MCF 10A (cell line): ENCODE measurements around the gene SUN3. TPM values are rescaled to one million over a fixed set of nuclear protein-coding genes. Genes with fewer than 3 reads are reported as not detected.

Experiments
- BruUV-seq: library from RNA; stranded (reverse); fragments of 400-500 nt; replicated peaks from 2 replicates; lab custom pipeline; 2021; lab: Mats Ljungman, UMichigan
- CTCF ChIA-PET: fragments of 300-600 bp; sonication (Branson Sonifier 250); formaldehyde crosslinking; extraction: SDS; loops from one replicate; lab custom pipeline; 2021; ENCODE audit warnings: antibody characterized with exemption, inconsistent platforms; lab: Yijun Ruan, JAX
- POLR2A ChIA-PET: fragments of 300-600, 350-650 bp; sonication (Branson Sonifier 250); formaldehyde crosslinking; extraction: SDS; loops from one replicate; lab custom pipeline; 2020; ENCODE audit warnings: antibody characterized with exemption, inconsistent platforms; lab: Yijun Ruan, JAX
- DNase-seq: peaks from one replicate; pipeline ENCODE4 v3.0.0-alpha.2; 2018; ENCODE audit not compliant: unreplicated experiment
- H3K27ac Mint-ChIP-seq: one replicate; pipeline ENCODE4 v1.8.0; 2022; ENCODE audit warnings: mild to moderate bottlenecking, low read depth, mixed read lengths; ENCODE audit not compliant: unreplicated experiment
- H3K27me3 Mint-ChIP-seq: one replicate; pipeline ENCODE4 v1.8.0; 2022; ENCODE audit warnings: mixed read lengths; ENCODE audit not compliant: insufficient read depth, unreplicated experiment
- H3K36me3 Mint-ChIP-seq: one replicate; pipeline ENCODE4 v1.8.0; 2022; ENCODE audit warnings: mild to moderate bottlenecking, moderate library complexity, mixed read lengths; ENCODE audit not compliant: insufficient read depth, unreplicated experiment
- H3K4me1 Mint-ChIP-seq: one replicate; pipeline ENCODE4 v1.8.0; 2022; ENCODE audit warnings: mixed read lengths; ENCODE audit not compliant: insufficient read depth, unreplicated experiment
- H3K4me3 Mint-ChIP-seq: one replicate; pipeline ENCODE4 v1.8.0; 2022; ENCODE audit warnings: mild to moderate bottlenecking, moderate library complexity, mixed read lengths; ENCODE audit not compliant: unreplicated experiment
- H3K9me3 Mint-ChIP-seq: one replicate; pipeline ENCODE4 v1.8.0; 2022; ENCODE audit warnings: mixed read lengths; ENCODE audit not compliant: unreplicated experiment
- intact Hi-C: fragments of 100-400 bp; cut with micrococcal nuclease; formaldehyde crosslinking; loops from 2 replicates; pipeline ENCODE4 v1.14.1; 2022
- total RNA-seq: library from RNA; stranded (reverse); gene quantifications from 2 replicates; pipeline ENCODE4 v1.2.3, GENCODE V29; 2022
- TF ChIP-seq, protein P1 (sequence below): fragments of 200-600 bp; IDR thresholded peaks from one replicate; pipeline ENCODE4 v1.8.0; 2022; ENCODE audit warnings: antibody characterized with exemption, mild to moderate bottlenecking; ENCODE audit not compliant: unreplicated experiment

SUN3 gene
- total RNA-seq, 1 experiment from 2014 or later = not detected

DNA sequence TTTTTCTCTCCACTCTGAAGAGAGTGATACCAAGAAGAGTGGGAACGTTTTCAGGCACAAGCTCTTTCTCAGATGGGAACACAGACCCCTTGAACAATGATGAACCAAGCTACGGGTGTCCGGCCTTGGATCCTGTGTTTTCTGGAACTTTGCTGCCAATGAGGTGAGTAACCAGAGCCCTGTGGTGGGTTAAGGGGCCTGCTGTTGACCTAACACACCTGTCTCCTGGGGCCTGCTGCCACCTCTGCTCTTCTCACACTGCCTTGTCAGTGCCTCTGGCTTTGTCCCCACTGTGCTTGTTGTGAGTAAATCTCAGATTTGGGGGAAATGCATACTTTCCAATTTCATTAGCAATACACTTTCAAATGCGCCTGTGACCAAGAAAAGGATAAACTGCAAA lies 79.2 kb downstream of the SUN3 start:
- POLR2A ChIA-PET = no interaction called here

DNA sequence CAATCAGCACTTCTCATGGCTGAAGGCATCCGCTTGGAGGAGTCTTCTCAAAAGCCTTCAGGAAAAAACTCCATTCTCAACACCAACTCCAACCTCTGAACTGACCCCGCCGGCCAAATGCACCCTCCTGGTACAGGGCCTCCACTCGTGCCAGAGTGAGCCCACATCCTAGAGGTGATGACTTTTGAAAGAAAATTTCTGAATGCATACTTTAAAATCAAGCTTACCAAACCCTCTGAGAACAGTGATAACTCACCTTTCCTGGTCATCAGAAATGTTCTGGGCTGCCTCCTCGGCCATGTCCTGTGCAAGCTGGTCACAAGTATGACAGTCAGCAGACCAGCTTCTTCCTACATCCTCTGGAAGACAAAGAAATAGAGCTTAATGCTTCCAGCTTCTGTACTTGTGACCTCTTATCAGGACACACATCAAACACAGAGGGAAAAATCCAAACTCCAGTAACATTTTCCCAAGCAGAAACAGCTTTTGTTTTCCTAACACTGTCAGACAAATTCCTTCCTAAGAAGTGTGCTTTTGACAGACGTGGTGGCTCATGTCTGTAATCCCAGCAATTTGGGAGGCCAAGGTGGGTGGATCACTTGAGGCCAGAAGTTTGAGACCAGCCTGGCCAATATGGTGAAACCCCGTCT lies 80.6 kb downstream of the SUN3 start, which contains the start of gene PKD1L1:
Gene PKD1L1, minus strand, starts transcription at position 326 of the 650 bp plus-strand sequence. Its CDS starts 26 bp downstream, at position 300.
- no peaks in the 10 kb centered on the region for H3K36me3 Mint-ChIP-seq
- no TSS peak for BruUV-seq
- no peak for DNase-seq
- no peaks in the 10 kb centered on the region for H3K9me3 Mint-ChIP-seq
- no peak within 1 kb of the TSS for H3K4me3 Mint-ChIP-seq
- H3K4me1 Mint-ChIP-seq = no peaks in the 10 kb centered on the region
- POLR2A ChIA-PET = no interaction called here
- TF ChIP-seq, protein P1, sequence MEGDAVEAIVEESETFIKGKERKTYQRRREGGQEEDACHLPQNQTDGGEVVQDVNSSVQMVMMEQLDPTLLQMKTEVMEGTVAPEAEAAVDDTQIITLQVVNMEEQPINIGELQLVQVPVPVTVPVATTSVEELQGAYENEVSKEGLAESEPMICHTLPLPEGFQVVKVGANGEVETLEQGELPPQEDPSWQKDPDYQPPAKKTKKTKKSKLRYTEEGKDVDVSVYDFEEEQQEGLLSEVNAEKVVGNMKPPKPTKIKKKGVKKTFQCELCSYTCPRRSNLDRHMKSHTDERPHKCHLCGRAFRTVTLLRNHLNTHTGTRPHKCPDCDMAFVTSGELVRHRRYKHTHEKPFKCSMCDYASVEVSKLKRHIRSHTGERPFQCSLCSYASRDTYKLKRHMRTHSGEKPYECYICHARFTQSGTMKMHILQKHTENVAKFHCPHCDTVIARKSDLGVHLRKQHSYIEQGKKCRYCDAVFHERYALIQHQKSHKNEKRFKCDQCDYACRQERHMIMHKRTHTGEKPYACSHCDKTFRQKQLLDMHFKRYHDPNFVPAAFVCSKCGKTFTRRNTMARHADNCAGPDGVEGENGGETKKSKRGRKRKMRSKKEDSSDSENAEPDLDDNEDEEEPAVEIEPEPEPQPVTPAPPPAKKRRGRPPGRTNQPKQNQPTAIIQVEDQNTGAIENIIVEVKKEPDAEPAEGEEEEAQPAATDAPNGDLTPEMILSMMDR = no peak
- H3K27me3 Mint-ChIP-seq = no peaks in the 10 kb centered on the region
- no peak within 1 kb of the TSS for H3K27ac Mint-ChIP-seq
- intact Hi-C loops = loop anchor here (10.0 kb wide), 3 partner anchors 347 to 1907 kb away; no protein-coding TSS in a partner anchor
- CTCF ChIA-PET = interaction anchor here (0.6 to 12.6 kb wide), 9 partner anchors 18 to 504 kb away, joined by 3 to 314 read pairs (median 3); no protein-coding TSS in a partner anchor

More for the DNA sequence above, 79.2 kb downstream of the SUN3 start:
- H3K9me3 Mint-ChIP-seq = no peaks in the 10 kb centered on the region
- H3K4me3 Mint-ChIP-seq = no peak overlapping the region
- DNase-seq = no peak
- intact Hi-C loops = loop anchor here (10.0 kb wide), 3 partner anchors 345 to 1905 kb away; no protein-coding TSS in a partner anchor
- CTCF ChIA-PET = interaction anchor here (0.5 to 12.6 kb wide), 6 partner anchors 9 to 207 kb away, joined by 3 to 314 read pairs (median 4); no protein-coding TSS in a partner anchor
- no peaks in the 10 kb centered on the region for H3K4me1 Mint-ChIP-seq
- TF ChIP-seq, protein P1 = no peak
- peaks cover 9% of the 10 kb centered on the region for H3K36me3 Mint-ChIP-seq
- H3K27ac Mint-ChIP-seq = no peak overlapping the region
- H3K27me3 Mint-ChIP-seq = no peaks in the 10 kb centered on the region
- no TSS peak for BruUV-seq

DNA sequence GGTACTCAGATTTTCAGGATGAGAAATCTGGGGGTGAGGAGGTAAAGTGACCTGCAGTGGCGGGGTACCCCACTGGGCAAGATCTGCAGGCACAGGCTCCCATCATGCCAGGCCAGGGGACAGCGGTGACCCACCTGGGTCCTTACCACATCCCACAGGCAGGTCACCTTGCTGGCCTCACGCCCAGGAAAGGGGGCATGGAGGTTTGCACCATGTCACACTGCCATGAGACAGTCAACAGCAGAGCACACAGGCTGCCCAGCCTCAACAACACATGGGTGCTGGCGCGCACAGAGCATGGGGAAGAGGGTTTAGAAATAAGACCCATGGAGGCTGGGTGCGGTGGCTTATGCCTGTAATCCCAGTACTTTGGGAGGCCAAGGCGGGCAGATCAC lies 81.6 kb downstream of the SUN3 start:
- ChIA-PET POLR2A (no interaction called here), CTCF (interaction anchor here (8.3 to 12.6 kb wide), 2 partner anchors 160 to 209 kb away, joined by 149 to 314 read pairs; no protein-coding TSS in a partner anchor)
- Mint-ChIP-seq H3K9me3 (no peaks in the 10 kb centered on the region), H3K4me1 (no peaks in the 10 kb centered on the region), H3K27me3 (no peaks in the 10 kb centered on the region), H3K4me3 (no peak overlapping the region), H3K36me3 (no peaks in the 10 kb centered on the region), H3K27ac (no peak overlapping the region)
- intact Hi-C loops = loop anchor here (10.0 kb wide), 3 partner anchors 347 to 1907 kb away; no protein-coding TSS in a partner anchor
- BruUV-seq = no TSS peak
- no peak for DNase-seq
- TF ChIP-seq, protein P1 = no peak
